Neural progenitor cell (in vitro differentiated cells): Measurements from ENCODE around the gene TBC1D17. TPM values are rescaled to one million over a fixed set of nuclear protein-coding genes. Genes with fewer than 3 reads are reported as not detected.
A peak's percentile ranks its signal among the peaks of the same experiment; 100 is the strongest.

Experiments used
- DNase-seq: peaks from one replicate; pipeline ENCODE4 v3.0.0-alpha.2; 2016; ENCODE audit warnings: low spot score
- H2AFZ ChIP-seq: fragments of 200-600 bp; sonication (generic); replicated peaks from 2 replicates; pipeline ENCODE4 v1.6.1; 2016; ENCODE audit warnings: antibody characterized with exemption
- H3F3A ChIP-seq: fragments of 200-600 bp; sonication (generic); 2 replicates; pipeline ENCODE4 v1.6.1; 2016; ENCODE audit warnings: antibody characterized with exemption, low read depth
- H3K27ac ChIP-seq: fragments of 200-600 bp; sonication (generic); 2 replicates; pipeline ENCODE4 v1.5.1; 2016; ENCODE audit warnings: mild to moderate bottlenecking
- H3K27me3 ChIP-seq: fragments of 200-600 bp; sonication (generic); 2 replicates; pipeline ENCODE4 v1.6.1; 2016; ENCODE audit warnings: mild to moderate bottlenecking, moderate library complexity
- H3K36me3 ChIP-seq: fragments of 200-600 bp; sonication (generic); 2 replicates; pipeline ENCODE4 v1.5.1; 2016
- H3K4me1 ChIP-seq: fragments of 200-600 bp; sonication (generic); 2 replicates; pipeline ENCODE4 v1.6.1; 2016; ENCODE audit warnings: mixed run types
- H3K4me2 ChIP-seq: fragments of 200-600 bp; sonication (generic); 2 replicates; pipeline ENCODE4 v1.6.1; 2016
- H3K4me3 ChIP-seq: fragments of 200-600 bp; sonication (generic); 2 replicates; pipeline ENCODE4 v1.5.1; 2016
- H3K79me2 ChIP-seq: fragments of 200-600 bp; sonication (generic); 2 replicates; pipeline ENCODE4 v1.6.1; 2016; ENCODE audit warnings: low read depth
- H3K9ac ChIP-seq: fragments of 200-600 bp; sonication (generic); 2 replicates; pipeline ENCODE4 v1.6.1; 2016
- H3K9me3 ChIP-seq: fragments of 200-600 bp; sonication (generic); 2 replicates; pipeline ENCODE4 v1.5.1; 2016; ENCODE audit warnings: low read depth
- H4K20me1 ChIP-seq: fragments of 200-600 bp; sonication (generic); 2 replicates; pipeline ENCODE4 v1.6.1; 2016; ENCODE audit warnings: low read depth
- H3K27ac Mint-ChIP-seq: 3 replicates; pipeline ENCODE4 v1.8.0; 2021; ENCODE audit warnings: mixed read lengths
- H3K27me3 Mint-ChIP-seq: 2 replicates; pipeline ENCODE4 v1.8.0; 2022; ENCODE audit warnings: low read depth, mild to moderate bottlenecking, inconsistent platforms, moderate library complexity, mixed read lengths; ENCODE audit not compliant: insufficient read depth
- H3K36me3 Mint-ChIP-seq: 3 replicates; pipeline ENCODE4 v1.8.0; 2021; ENCODE audit warnings: mixed read lengths
- H3K4me1 Mint-ChIP-seq: 3 replicates; pipeline ENCODE4 v1.8.0; 2021; ENCODE audit warnings: mixed read lengths
- H3K4me3 Mint-ChIP-seq: 3 replicates; pipeline ENCODE4 v1.8.0; 2021; ENCODE audit warnings: mild to moderate bottlenecking, moderate library complexity, mixed read lengths
- H3K9me3 Mint-ChIP-seq: 3 replicates; pipeline ENCODE4 v1.8.0; 2020; ENCODE audit warnings: mixed read lengths
- CTCF ChIP-seq: fragments of 200-600 bp; sonication (generic); IDR thresholded peaks from 2 replicates; pipeline ENCODE4 v1.5.1; 2017; ENCODE audit warnings: antibody characterized with exemption, mild to moderate bottlenecking
- EZH2 ChIP-seq: fragments of 200-600 bp; sonication (generic); IDR thresholded peaks from 2 replicates; pipeline ENCODE4 v1.6.1; 2017; ENCODE audit warnings: antibody characterized with exemption, mild to moderate bottlenecking, moderate library complexity
- EZH2phosphoT487 ChIP-seq: fragments of 200-600 bp; sonication (generic); IDR thresholded peaks from 2 replicates; pipeline ENCODE4 v1.6.1; 2017; ENCODE audit warnings: antibody characterized with exemption
- total RNA-seq: library from RNA; depleted of rRNA; stranded (reverse); fragments of >200 nt; gene quantifications from 2 replicates; pipeline ENCODE4 v1.2.3, GENCODE V29; 2015; ENCODE audit warnings: low replicate concordance

Gene TBC1D17
- total RNA-seq, 1 donor from 2014 or later, result 10.4 TPM

- no peak overlapping the region for H3K4me3 ChIP-seq
- H3K9me3 Mint-ChIP-seq, result no peaks in the 10 kb centered on the region
- no peak for DNase-seq
- TF ChIP-seq EZH2 (no peak), EZH2phosphoT487 (no peak), CTCF (no peak)
- H3K4me1 Mint-ChIP-seq, result peaks cover 4% of the 10 kb centered on the region
- H3K36me3 Mint-ChIP-seq, result peaks cover 11% of the 10 kb centered on the region
- no peaks in the 10 kb centered on the region for H4K20me1 ChIP-seq
- H3K27ac Mint-ChIP-seq, result no peak overlapping the region
- H3K79me2 ChIP-seq, result no peaks in the 10 kb centered on the region
- H3K9me3 ChIP-seq, result no peaks in the 10 kb centered on the region
- no peaks in the 10 kb centered on the region for H3K36me3 ChIP-seq
- no peak overlapping the region for H3K27ac ChIP-seq
- H3K27me3 Mint-ChIP-seq, result peaks cover 17% of the 10 kb centered on the region
- H2AFZ ChIP-seq, result no peak overlapping the region
- H3K4me2 ChIP-seq, result no peak overlapping the region
- peak overlapping the region; percentile 43 for H3K4me3 Mint-ChIP-seq
- H3K9ac ChIP-seq, result no peak overlapping the region
- peaks cover 23% of the 10 kb centered on the region for H3F3A ChIP-seq
- peaks cover 24% of the 10 kb centered on the region for H3K27me3 ChIP-seq
- no peaks in the 10 kb centered on the region for H3K4me1 ChIP-seq
Measured at GRCh38 chr19:49889038-49889686, 11.7 kb downstream of the TBC1D17 start.

GRCh38 chr19:49889687-49890348 lies 12.3 kb downstream of the TBC1D17 start:
- H3K4me3 ChIP-seq, result peak overlapping the region; percentile 30
- H3K36me3 ChIP-seq, result no peaks in the 10 kb centered on the region
- H4K20me1 ChIP-seq, result no peaks in the 10 kb centered on the region
- no peak overlapping the region for H3K27ac ChIP-seq
- no peak overlapping the region for H3K9ac ChIP-seq
- peaks cover 4% of the 10 kb centered on the region for H3K4me1 Mint-ChIP-seq
- peak overlapping the region; percentile 48 for H3K4me2 ChIP-seq
- no peaks in the 10 kb centered on the region for H3K9me3 ChIP-seq
- no peaks in the 10 kb centered on the region for H3K79me2 ChIP-seq
- H3K27me3 Mint-ChIP-seq, result peaks cover 17% of the 10 kb centered on the region
- peaks cover 6% of the 10 kb centered on the region for H3K36me3 Mint-ChIP-seq
- peak overlapping the region; percentile 82 for H3K4me3 Mint-ChIP-seq
- TF ChIP-seq EZH2phosphoT487, result peak; percentile 45
- TF ChIP-seq CTCF, result peak; percentile 74
- peak; percentile 45 for TF ChIP-seq EZH2
- peak overlapping the region; percentile 30 for H2AFZ ChIP-seq
- peaks cover 24% of the 10 kb centered on the region for H3K27me3 ChIP-seq
- H3K9me3 Mint-ChIP-seq, result no peaks in the 10 kb centered on the region
- no peaks in the 10 kb centered on the region for H3K4me1 ChIP-seq
- peak; percentile 91 for DNase-seq
- H3F3A ChIP-seq, result peaks cover 23% of the 10 kb centered on the region
- H3K27ac Mint-ChIP-seq, result no peak overlapping the region

- H3K27me3 ChIP-seq, result peaks cover 24% of the 10 kb centered on the region
- Mint-ChIP-seq H3K27me3 (peaks cover 17% of the 10 kb centered on the region), H3K9me3 (no peaks in the 10 kb centered on the region), H3K4me1 (peaks cover 4% of the 10 kb centered on the region), H3K36me3 (peaks cover 2% of the 10 kb centered on the region), H3K27ac (no peak overlapping the region), H3K4me3 (peak overlapping the region; percentile 82)
- H3K4me2 ChIP-seq, result peak overlapping the region; percentile 48
- no peak overlapping the region for H3K9ac ChIP-seq
- no peak for TF ChIP-seq EZH2phosphoT487
- peak; percentile 22 for TF ChIP-seq EZH2
- peak; percentile 3 for TF ChIP-seq CTCF
- no peaks in the 10 kb centered on the region for H3K4me1 ChIP-seq
- no peaks in the 10 kb centered on the region for H4K20me1 ChIP-seq
- peak overlapping the region; percentile 30 for H3K4me3 ChIP-seq
- peak; percentile 82 for DNase-seq
- no peaks in the 10 kb centered on the region for H3K36me3 ChIP-seq
- no peak overlapping the region for H3K27ac ChIP-seq
- H3K9me3 ChIP-seq, result no peaks in the 10 kb centered on the region
- peaks cover 23% of the 10 kb centered on the region for H3F3A ChIP-seq
- H3K79me2 ChIP-seq, result no peaks in the 10 kb centered on the region
- peak overlapping the region; percentile 42 for H2AFZ ChIP-seq
Measured at GRCh38 chr19:49890349-49891311, 13.1 kb downstream of the TBC1D17 start.
